Osteoblast (primary cell): ENCODE results near the gene NOMO2. TPM values are rescaled to one million over a fixed set of nuclear protein-coding genes. Genes with fewer than 3 reads are reported as not detected.
"Not testable (repeated sequence)": the region's sequence is repeated elsewhere in the genome, so short reads cannot be mapped to it uniquely, and the experiment has no call there.

Experiments
- DNase-seq: peaks from one replicate; pipeline ENCODE4 v3.0.0; 2011; ENCODE audit warnings: low spot score, mixed read lengths; ENCODE audit not compliant: insufficient read length; ENCODE audit errors: missing footprints
- H2AFZ ChIP-seq: 2 replicates; pipeline ENCODE4 v1.6.0; 2011; ENCODE audit warnings: mild to moderate bottlenecking, low read length
- H3K27ac ChIP-seq: 2 replicates; pipeline ENCODE4 v1.5.1; 2011; ENCODE audit warnings: mild to moderate bottlenecking, low read depth, low read length, moderate library complexity
- H3K27me3 ChIP-seq: 2 replicates; pipeline ENCODE4 v1.6.0; 2012; ENCODE audit warnings: mild to moderate bottlenecking, control low read depth, inconsistent platforms, low read length, moderate library complexity; ENCODE audit not compliant: insufficient read depth
- H3K36me3 ChIP-seq: 2 replicates; pipeline ENCODE4 v1.5.1; 2011; ENCODE audit warnings: mild to moderate bottlenecking, low read length, control low read depth, moderate library complexity; ENCODE audit not compliant: insufficient read depth
- H3K4me1 ChIP-seq: 2 replicates; pipeline ENCODE4 v1.5.1; 2011; ENCODE audit warnings: mild to moderate bottlenecking, low read length, control low read depth, moderate library complexity; ENCODE audit not compliant: insufficient read depth
- H3K4me2 ChIP-seq: 2 replicates; pipeline ENCODE4 v1.6.0; 2011; ENCODE audit warnings: mild to moderate bottlenecking, low read length; ENCODE audit not compliant: insufficient read depth
- H3K4me3 ChIP-seq: fragments of 200-600 bp; sonication (generic); 3 replicates; pipeline ENCODE4 v1.5.1; 2012; ENCODE audit warnings: mild to moderate bottlenecking, low read length, inconsistent platforms; ENCODE audit not compliant: insufficient read depth
- H3K79me2 ChIP-seq: 2 replicates; pipeline ENCODE4 v1.6.0; 2012; ENCODE audit warnings: mild to moderate bottlenecking, low read length, control low read depth, inconsistent platforms; ENCODE audit not compliant: insufficient read depth
- H3K9me3 ChIP-seq: 2 replicates; pipeline ENCODE4 v1.5.1; 2011; ENCODE audit warnings: low read depth, low read length, control low read depth
- H4K20me1 ChIP-seq: 2 replicates; pipeline ENCODE4 v1.6.0; 2012; ENCODE audit warnings: mild to moderate bottlenecking, low read length, control low read depth; ENCODE audit not compliant: insufficient read depth
- total RNA-seq: library from RNA; depleted of rRNA; stranded (reverse); fragments of >200 nt; gene quantifications from 2 replicates; pipeline ENCODE4 v1.2.3, GENCODE V29; 2012

The NOMO2 gene
- total RNA-seq, 1 donor, result 106 TPM

GRCh38 chr16:18401159-18401558 lies 160.7 kb downstream of the NOMO2 start:
- not testable (repeated sequence) for H3K4me2 ChIP-seq, H2AFZ ChIP-seq, DNase-seq, H3K36me3 ChIP-seq, H3K4me1 ChIP-seq, H3K9me3 ChIP-seq, H3K79me2 ChIP-seq, H4K20me1 ChIP-seq, H3K27me3 ChIP-seq, H3K27ac ChIP-seq, H3K4me3 ChIP-seq

DNA sequence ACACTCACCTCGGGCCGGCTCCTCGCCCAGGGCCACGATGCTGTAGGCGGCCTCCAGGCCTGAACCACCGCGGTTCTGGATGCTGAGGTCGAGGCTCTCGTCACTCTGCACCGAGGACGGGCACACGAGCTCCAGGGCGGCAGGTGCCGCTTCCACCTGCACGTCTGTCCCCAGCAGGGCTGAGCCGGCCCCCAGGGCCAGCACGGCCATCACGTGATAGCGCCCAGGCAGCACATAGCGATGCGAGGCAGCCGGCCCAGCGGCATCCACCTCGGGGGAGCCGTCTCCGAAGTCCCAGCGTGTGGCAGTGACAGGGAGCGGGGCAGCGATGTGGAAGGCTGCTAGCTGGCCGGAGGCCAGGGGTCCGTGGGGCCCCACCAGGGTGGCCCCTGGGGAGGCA lies 167.5 kb downstream of the NOMO2 start:
- not testable (repeated sequence) for H3K4me2 ChIP-seq, H3K4me3 ChIP-seq, H2AFZ ChIP-seq, H3K36me3 ChIP-seq, H3K9me3 ChIP-seq, H4K20me1 ChIP-seq, H3K27me3 ChIP-seq, H3K4me1 ChIP-seq, H3K79me2 ChIP-seq, H3K27ac ChIP-seq, DNase-seq

DNA sequence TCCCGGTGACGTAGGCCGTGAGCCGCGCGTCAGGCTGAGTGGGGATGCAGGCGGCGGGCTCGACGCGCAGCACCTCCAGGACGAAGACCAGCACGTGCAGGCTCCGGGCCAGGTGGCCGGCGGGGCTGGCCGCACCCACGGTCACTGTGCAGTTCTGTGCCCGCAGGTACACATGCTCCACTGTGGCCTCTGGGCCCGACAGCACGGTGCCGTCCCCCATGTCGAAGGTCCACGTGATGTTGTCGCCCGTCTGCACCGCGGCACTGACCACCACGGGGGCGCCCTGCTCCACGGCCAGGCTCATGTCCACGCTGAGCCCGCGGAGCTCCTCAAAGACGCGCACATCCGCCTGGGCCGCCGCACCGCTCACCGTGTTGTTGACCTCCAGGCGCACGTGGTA lies 174.1 kb downstream of the NOMO2 start:
- not testable (repeated sequence) for H3K36me3 ChIP-seq, H3K79me2 ChIP-seq, H3K4me3 ChIP-seq

DNA sequence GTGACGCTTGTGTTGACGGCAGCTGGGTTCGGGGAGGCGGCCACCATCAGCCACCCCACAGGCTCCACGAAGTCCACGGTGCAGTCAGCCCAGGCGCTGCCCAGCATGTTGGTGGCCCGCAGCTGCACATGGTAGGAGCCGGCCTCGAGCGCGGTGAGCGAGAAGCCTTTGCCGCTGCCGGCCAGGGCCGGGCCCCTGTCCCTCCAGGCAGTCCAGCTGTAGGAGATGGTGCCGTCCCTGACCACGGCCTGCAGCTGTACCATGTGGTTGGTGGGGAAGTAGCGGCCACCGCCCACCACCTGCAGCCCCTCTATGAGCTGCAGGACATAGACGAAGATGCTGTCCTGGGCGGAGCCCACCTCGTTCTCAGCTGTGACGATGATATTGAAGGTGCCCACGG lies 175.4 kb downstream of the NOMO2 start:
- not testable (repeated sequence) for H3K36me3 ChIP-seq, H3K4me3 ChIP-seq

More for the DNA sequence above, 174.1 kb downstream of the NOMO2 start:
- H3K27ac ChIP-seq, DNase-seq, H2AFZ ChIP-seq, H3K4me1 ChIP-seq, H3K9me3 ChIP-seq, H4K20me1 ChIP-seq, H3K4me2 ChIP-seq, H3K27me3 ChIP-seq: not testable (repeated sequence)

GRCh38 chr16:18385285-18385684 lies 176.6 kb downstream of the NOMO2 start:
- H3K27me3 ChIP-seq, H3K4me3 ChIP-seq, H4K20me1 ChIP-seq, H3K27ac ChIP-seq, DNase-seq, H3K9me3 ChIP-seq, H3K4me1 ChIP-seq, H3K4me2 ChIP-seq, H3K36me3 ChIP-seq, H2AFZ ChIP-seq, H3K79me2 ChIP-seq: not testable (repeated sequence)

More for the DNA sequence above, 175.4 kb downstream of the NOMO2 start:
- H3K9me3 ChIP-seq, H3K4me2 ChIP-seq, H3K27me3 ChIP-seq, H3K27ac ChIP-seq, H2AFZ ChIP-seq, H3K4me1 ChIP-seq, H3K79me2 ChIP-seq, DNase-seq, H4K20me1 ChIP-seq: not testable (repeated sequence)

- DNase-seq, H3K27ac ChIP-seq, H3K9me3 ChIP-seq, H3K36me3 ChIP-seq, H4K20me1 ChIP-seq, H3K4me2 ChIP-seq, H3K4me1 ChIP-seq, H3K27me3 ChIP-seq, H2AFZ ChIP-seq, H3K4me3 ChIP-seq, H3K79me2 ChIP-seq: not testable (repeated sequence)
Measured at GRCh38 chr16:18384869-18385268, 177.0 kb downstream of the NOMO2 start.

DNA sequence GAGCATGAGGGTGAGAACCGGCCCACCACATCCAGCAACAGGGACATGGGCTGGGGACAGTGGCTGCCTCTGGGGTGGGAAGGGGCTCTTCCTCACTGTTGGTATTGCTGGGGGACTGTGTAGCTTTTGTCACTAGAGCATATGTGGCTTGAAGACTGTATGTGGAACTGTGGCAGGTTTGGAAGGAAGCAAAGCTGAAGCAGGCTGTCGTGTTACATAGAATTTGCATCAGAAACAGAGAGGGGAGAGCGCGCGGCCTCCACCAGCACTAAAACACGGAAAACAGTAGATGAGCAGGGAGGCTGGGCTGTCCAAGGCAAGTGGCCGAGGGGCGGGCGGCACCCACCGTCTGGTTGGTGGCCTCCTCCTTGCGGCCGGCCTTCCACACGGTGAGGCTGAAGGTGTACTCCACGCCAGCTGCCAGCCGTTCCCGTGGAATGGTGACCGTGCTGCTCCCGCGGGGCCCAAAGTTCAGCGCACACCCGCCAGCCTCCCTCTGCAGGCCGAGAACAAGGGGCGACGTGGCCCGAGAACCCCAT lies 177.7 kb downstream of the NOMO2 start:
- not testable (repeated sequence) for H3K36me3 ChIP-seq, DNase-seq, H4K20me1 ChIP-seq, H3K4me2 ChIP-seq, H3K27me3 ChIP-seq, H2AFZ ChIP-seq, H3K79me2 ChIP-seq, H3K27ac ChIP-seq, H3K4me3 ChIP-seq, H3K4me1 ChIP-seq, H3K9me3 ChIP-seq

DNA sequence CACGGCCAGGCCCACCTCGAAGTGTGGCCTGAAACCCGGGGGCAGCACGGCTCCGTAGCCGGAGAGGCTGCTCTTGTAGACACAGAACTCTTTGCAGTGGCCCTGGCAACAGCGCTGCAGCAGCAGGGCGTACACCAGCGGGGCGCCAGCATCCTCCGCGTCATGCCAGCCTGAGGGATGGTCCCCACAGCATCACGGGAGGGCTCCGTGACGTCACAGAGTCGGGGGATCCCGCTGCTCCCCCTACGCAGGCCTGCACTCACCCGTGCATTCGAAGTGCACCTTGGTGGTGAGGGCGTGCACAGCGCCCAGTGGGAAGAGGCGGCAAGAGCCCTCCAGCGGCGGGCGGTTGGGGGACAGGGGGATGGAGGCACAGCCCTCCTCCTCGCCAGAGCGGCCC lies 179.2 kb downstream of the NOMO2 start:
- not testable (repeated sequence) for H4K20me1 ChIP-seq, H2AFZ ChIP-seq, DNase-seq, H3K27ac ChIP-seq, H3K36me3 ChIP-seq, H3K9me3 ChIP-seq, H3K27me3 ChIP-seq, H3K79me2 ChIP-seq, H3K4me2 ChIP-seq, H3K4me1 ChIP-seq, H3K4me3 ChIP-seq
